Mucosa of descending colon (tissue), 3 donors: Measurements from ENCODE around the gene AHCTF1. TPM values are rescaled to one million over a fixed set of nuclear protein-coding genes. Genes with fewer than 3 reads are reported as not detected.
"Not testable (repeated sequence)": the region's sequence is repeated elsewhere in the genome, so short reads cannot be mapped to it uniquely, and the experiment has no call there.

Experiments
- ATAC-seq: fragments of 200-7000 bp; cut with Tn5 transposase; one replicate; pipeline ENCODE4 v1.9.1; 2020; ENCODE audit warnings: mild to moderate bottlenecking, moderate library complexity
- DNase-seq, 3 donors: peaks; one replicate each; pipeline ENCODE4 v3.0.0-alpha.2; 2020
- H3K36me3 ChIP-seq: fragments of 200-600 bp; one replicate; pipeline ENCODE4 v1.8.0; 2021; ENCODE audit warnings: low read depth, mild to moderate bottlenecking
- H3K4me1 ChIP-seq: fragments of 200-600 bp; one replicate; pipeline ENCODE4 v1.8.0; 2021; ENCODE audit warnings: low read depth, mild to moderate bottlenecking
- H3K4me3 ChIP-seq: fragments of 200-600 bp; one replicate; pipeline ENCODE4 v1.8.0; 2021; ENCODE audit warnings: mild to moderate bottlenecking
- H3K9me3 ChIP-seq: fragments of 200-600 bp; one replicate; pipeline ENCODE4 v1.8.0; 2021; ENCODE audit warnings: mild to moderate bottlenecking
- intact Hi-C, 2 donors: fragments of 100-400 bp; cut with DNase I in 1 of 2; cut with micrococcal nuclease in 1 of 2; formaldehyde crosslinking; loops; one replicate each; pipeline versions ENCODE4 v1.11.0 to v1.11.1; 2022; cut with DNase I, micrococcal nuclease
- total RNA-seq, 3 donors: library from RNA; stranded (reverse); fragmentation: NEBNext Ultra II Directional in 2 of 3; extraction: Animal tissue kit (Norgen Biotek cat#: 25700) in 2 of 3; gene quantifications; one replicate each; pipeline versions ENCODE4 v1.2.1 to v1.2.4, GENCODE V29; 2021 to 2023
- TF ChIP-seq, protein P1 (sequence below): fragments of 200-600 bp; IDR thresholded peaks from one replicate; pipeline ENCODE4 v1.8.0; 2022; ENCODE audit warnings: antibody characterized with exemption, mild to moderate bottlenecking
- donor health status: DM: no; HTN: no; CAD: no; lungs with moderate emphysema.
- donor health status: DM: no; HTN: no; CAD: no.
- donor health status: DM: no; HTN: yes; CAD: no.

Gene AHCTF1
- total RNA-seq, 3 donors from 2014 or later = 25.5 to 41.6 (median 27.6) TPM

DNA sequence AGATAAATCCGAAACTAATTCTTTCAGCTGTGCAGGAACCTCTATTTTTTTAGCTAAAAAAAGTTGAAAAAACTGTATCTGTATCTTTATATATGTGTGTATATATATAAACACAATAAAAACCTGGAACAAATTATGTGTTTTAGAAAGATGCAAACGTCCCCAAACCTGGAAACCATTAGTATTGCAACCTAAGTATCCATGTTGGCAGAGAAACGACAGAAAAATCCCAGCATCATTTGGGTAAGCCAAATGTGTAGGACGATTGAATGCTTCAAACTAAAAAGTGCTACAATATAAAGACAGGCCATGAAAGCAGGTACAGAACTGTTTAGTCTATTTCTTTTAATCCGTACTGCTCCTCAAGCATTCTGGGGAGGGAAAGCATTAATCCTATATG, 87.9 kb downstream of the AHCTF1 start:
- Histone ChIP-seq H3K36me3 (no peaks in the 10 kb centered on the region), H3K4me3 (no peak overlapping the region), H3K9me3 (no peaks in the 10 kb centered on the region), H3K4me1 (no peaks in the 10 kb centered on the region)
- no peak for ATAC-seq
- DNase-seq = no peak
- TF ChIP-seq, protein P1, sequence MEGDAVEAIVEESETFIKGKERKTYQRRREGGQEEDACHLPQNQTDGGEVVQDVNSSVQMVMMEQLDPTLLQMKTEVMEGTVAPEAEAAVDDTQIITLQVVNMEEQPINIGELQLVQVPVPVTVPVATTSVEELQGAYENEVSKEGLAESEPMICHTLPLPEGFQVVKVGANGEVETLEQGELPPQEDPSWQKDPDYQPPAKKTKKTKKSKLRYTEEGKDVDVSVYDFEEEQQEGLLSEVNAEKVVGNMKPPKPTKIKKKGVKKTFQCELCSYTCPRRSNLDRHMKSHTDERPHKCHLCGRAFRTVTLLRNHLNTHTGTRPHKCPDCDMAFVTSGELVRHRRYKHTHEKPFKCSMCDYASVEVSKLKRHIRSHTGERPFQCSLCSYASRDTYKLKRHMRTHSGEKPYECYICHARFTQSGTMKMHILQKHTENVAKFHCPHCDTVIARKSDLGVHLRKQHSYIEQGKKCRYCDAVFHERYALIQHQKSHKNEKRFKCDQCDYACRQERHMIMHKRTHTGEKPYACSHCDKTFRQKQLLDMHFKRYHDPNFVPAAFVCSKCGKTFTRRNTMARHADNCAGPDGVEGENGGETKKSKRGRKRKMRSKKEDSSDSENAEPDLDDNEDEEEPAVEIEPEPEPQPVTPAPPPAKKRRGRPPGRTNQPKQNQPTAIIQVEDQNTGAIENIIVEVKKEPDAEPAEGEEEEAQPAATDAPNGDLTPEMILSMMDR = no peak
- intact Hi-C loops = no loop called here

DNA sequence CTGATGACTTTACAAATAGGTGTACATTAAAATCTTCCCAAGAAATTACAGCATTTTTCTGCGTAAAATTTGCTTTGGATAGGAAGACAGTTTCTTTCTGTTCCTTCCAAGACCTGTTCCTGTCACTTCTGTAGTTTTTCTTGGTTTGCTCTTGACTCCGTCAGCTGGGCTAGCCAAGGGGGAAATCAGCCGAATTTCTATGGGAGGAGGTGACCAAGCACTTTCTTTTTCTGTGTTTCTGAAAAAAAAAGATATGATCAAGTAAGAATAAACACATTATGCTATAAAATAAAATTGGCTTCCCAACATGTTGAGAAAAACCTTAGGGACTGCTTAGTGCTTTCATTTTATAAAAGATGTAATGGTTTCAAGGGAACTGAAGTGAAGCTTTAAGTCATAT, 91.0 kb downstream of the AHCTF1 start:
- H3K4me1 ChIP-seq, DNase-seq, ATAC-seq, H3K9me3 ChIP-seq, H3K36me3 ChIP-seq, H3K4me3 ChIP-seq, intact Hi-C loops: not testable (repeated sequence)

DNA sequence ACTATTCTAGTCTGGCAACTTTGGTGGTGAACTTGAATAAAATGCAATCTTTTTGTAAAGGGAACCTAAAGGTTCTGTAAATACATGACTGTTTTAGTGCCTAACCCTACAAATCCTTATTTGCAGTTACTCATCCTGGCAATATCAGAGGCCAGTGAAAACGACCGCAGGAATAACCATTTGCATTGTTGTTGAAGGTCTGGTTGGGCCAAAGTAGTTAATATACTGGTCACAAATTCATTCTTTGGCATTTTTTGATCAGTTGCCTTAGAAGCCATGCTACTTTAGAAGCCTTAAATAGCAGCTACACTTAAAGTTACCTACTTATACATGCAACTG, 93.7 kb downstream of the AHCTF1 start:
- TF ChIP-seq, protein P1 = no peak
- intact Hi-C loops = no loop called here
- ATAC-seq (no peak), DNase-seq (no peak)
- H3K9me3 ChIP-seq = no peaks in the 10 kb centered on the region
- H3K4me3 ChIP-seq = no peak overlapping the region
- no peaks in the 10 kb centered on the region for H3K36me3 ChIP-seq
- no peaks in the 10 kb centered on the region for H3K4me1 ChIP-seq

DNA sequence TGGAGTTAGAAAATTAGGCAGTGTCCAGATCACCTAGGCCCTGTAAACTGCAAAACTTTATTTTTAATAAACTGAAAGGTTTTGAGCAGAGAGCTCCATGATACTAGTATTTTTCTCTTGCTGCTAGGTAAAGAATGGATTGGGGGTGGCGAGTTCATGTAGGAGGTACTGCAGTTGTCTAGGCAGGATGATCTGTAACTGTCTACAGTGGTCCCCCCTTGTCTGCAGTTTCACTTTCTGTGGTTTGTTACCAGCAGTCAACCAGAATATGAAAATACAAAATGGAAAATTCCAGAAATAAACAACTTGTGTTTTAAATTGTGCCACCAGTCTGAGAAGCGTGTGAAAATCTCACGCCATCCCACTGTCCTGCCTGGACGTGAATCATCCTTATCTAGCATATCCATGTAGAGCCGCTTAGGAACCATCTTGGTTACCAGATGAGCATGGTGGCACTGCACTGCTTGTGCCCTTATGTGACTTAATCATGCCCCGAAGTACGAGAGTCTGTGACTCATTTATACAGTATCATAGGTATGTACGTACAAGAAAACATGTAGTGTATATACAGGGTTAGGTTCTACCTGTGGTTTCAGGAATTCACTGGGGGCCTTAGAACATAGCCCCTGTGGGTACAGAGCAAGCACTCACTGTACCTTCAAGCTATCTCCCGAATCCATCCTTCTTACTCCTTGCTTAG, 94.2 kb downstream of the AHCTF1 start:
- intact Hi-C loops = no loop called here
- no peak for DNase-seq
- no peaks in the 10 kb centered on the region for H3K36me3 ChIP-seq
- no peaks in the 10 kb centered on the region for H3K9me3 ChIP-seq
- TF ChIP-seq, protein P1 = no peak
- ATAC-seq = no peak
- no peaks in the 10 kb centered on the region for H3K4me1 ChIP-seq
- no peak overlapping the region for H3K4me3 ChIP-seq

DNA sequence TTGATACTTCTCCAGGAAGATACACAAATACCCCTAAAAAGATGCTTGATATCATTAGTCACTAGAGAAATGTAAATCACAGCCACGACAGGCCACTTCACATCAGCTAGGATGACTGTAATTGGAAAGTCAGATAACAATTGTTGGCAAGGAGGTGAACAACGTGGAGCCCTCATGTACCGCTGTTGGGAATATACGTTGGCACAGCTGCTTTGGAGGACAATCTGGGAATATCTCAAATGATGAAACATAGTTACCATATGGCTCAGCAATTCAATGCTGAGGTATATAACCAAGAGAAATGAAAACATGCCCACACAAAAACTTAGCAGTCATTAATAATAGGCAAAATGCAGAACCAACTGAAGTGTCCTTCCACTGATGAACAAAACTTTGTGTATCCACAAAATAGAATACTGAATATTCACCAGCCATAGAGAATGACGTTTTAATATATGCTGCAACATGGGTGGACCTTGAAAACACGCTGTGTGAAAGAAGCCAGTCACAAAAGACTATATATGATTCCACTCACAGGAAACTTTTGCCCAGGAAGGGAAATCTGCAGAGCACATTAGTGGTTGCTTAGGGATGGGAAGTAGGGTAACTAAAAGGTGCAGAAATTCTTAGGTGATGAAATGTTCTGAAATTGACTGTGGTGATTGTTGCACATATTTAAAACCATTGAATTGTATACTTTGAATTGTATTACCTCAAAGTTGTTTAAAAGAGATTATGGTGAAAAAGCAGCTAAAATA, 95.4 kb downstream of the AHCTF1 start:
- TF ChIP-seq, protein P1 = no peak
- Histone ChIP-seq H3K4me3 (no peak overlapping the region), H3K36me3 (no peaks in the 10 kb centered on the region), H3K4me1 (no peaks in the 10 kb centered on the region), H3K9me3 (no peaks in the 10 kb centered on the region)
- DNase-seq (no peak), ATAC-seq (no peak)
- intact Hi-C loops = no loop called here

DNA sequence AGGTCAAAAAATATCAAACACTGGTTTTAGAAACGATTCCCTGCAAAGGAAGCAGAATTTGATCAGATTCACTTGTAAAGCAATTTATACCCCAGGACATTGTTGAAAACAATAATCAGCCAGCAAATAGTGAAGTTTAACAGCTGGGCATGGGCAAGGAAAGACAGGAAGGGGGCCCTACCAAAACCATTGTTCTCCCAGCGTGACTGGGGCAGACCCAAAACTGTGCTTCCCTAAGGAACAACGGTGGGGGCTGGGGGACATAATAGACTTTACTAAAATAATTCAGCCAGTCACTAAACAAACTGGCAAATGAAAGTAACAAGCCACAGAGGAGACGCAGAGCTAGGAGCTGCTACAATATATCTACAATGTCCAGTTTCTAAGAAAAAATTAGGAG, 100.2 kb downstream of the AHCTF1 start:
- no peaks in the 10 kb centered on the region for H3K4me1 ChIP-seq
- intact Hi-C loops = no loop called here
- ATAC-seq = no peak
- no peak for DNase-seq
- no peaks in the 10 kb centered on the region for H3K36me3 ChIP-seq
- TF ChIP-seq, protein P1 = no peak
- no peak overlapping the region for H3K4me3 ChIP-seq
- H3K9me3 ChIP-seq = peaks cover 8% of the 10 kb centered on the region
